Measurements from ENCODE around the gene TSR3.

DNA sequence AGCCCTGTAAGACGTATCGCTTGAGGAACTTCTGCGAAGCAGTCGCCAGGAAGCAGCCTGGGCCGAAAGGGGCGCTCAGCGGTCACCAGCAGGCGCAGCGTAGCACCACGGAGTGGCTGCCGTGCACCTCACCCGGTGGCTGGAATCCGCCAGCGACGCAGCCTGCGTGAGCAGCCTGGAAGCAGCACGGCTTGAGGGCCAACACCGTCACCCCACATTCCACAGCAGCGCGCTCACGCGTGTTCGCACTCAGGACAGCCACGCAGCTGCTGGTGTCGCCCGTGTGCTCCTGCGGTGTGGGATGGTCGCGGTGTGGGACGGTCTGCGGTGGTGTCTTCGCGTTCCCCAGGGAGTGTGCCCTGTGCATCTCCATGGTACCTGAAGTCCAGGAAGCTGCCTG is 32.6 kb downstream of the TSR3 start:
- no peak for TF ChIP-seq EZH2 (IDR thresholded peaks at IDR 0.05; ENCODE audit: insufficient read depth, poor library complexity, severe bottlenecking)
- no peak for TF ChIP-seq EZH2phosphoT487 (IDR thresholded peaks at IDR 0.05; ENCODE audit: insufficient read depth, low read depth)

Data from GM23248 (cell line).